GM18505 (cell line): ENCODE measurements around the gene LGALS1.

ENCODE experiments used
- ATAC-seq: cut with Tn5 transposase; IDR thresholded peaks from one replicate; pipeline ENCODE4 v1.9.1; 2021; ENCODE audit not compliant: unreplicated experiment
- POLR2A ChIP-seq: IDR thresholded peaks from 4 replicates; pipeline ENCODE4 v1.6.1; 2011; ENCODE audit warnings: borderline replicate concordance; ENCODE audit not compliant: insufficient read depth, insufficient read length; ENCODE audit errors: extremely low read depth

LGALS1 gene

GRCh38 chr22:37674951-37675929 is at the start of gene LGALS1:
TSS of gene LGALS1 (plus strand) at chr22:37675636. CDS start at chr22:37675703, 67 bp downstream.
- ATAC-seq = peak; percentile 45
- peak; percentile 77 for TF ChIP-seq POLR2A

GRCh38 chr22:37625737-37626136 is 49.7 kb upstream of the LGALS1 start:
- no peak for ATAC-seq
- no peak for TF ChIP-seq POLR2A

- ATAC-seq = no peak
- TF ChIP-seq POLR2A = no peak
These were observed 49.3 kb upstream of the LGALS1 start for GRCh38 chr22:37626144-37626543.

GRCh38 chr22:37626556-37627075 is 48.8 kb upstream of the LGALS1 start:
- TF ChIP-seq POLR2A = no peak
- ATAC-seq = no peak

GRCh38 chr22:37627121-37627520 is 48.3 kb upstream of the LGALS1 start:
- TF ChIP-seq POLR2A = no peak
- no peak for ATAC-seq

- no peak for TF ChIP-seq POLR2A
- ATAC-seq = no peak
These were observed 47.9 kb upstream of the LGALS1 start for GRCh38 chr22:37627545-37627944.

- TF ChIP-seq POLR2A = no peak
- ATAC-seq = no peak
These were observed 46.6 kb upstream of the LGALS1 start for GRCh38 chr22:37628830-37629229.

- ATAC-seq = no peak
- TF ChIP-seq POLR2A = no peak
These were observed 45.5 kb upstream of the LGALS1 start for GRCh38 chr22:37629928-37630327.

GRCh38 chr22:37630839-37631435 is 44.5 kb upstream of the LGALS1 start:
- ATAC-seq = no peak
- TF ChIP-seq POLR2A = no peak

- ATAC-seq = no peak
- TF ChIP-seq POLR2A = no peak
These were observed 43.8 kb upstream of the LGALS1 start for GRCh38 chr22:37631448-37632173.

GRCh38 chr22:37632174-37633088 is 43.0 kb upstream of the LGALS1 start:
- no peak for TF ChIP-seq POLR2A

GRCh38 chr22:37633089-37633624 is 42.3 kb upstream of the LGALS1 start:
- ATAC-seq = peak; percentile 53
- TF ChIP-seq POLR2A = peak; percentile 39

More at GRCh38 chr22:37632174-37633088, 43.0 kb upstream of the LGALS1 start:
- peak; percentile 12 for ATAC-seq
